ENCODE data around the gene TUT7. TPM values are rescaled to one million over a fixed set of nuclear protein-coding genes. Genes with fewer than 3 reads are reported as not detected.

TUT7 gene
- total and polyA plus RNA-seq, 8 donors = 9.8 to 26.2 (median 12.1) TPM

- FAIRE-seq (no peak), DNase-seq (no peak), ATAC-seq (peak in 3 of 4 donors; percentile 32 to 43 (median 36))
- Histone ChIP-seq H3K27me3 (no peaks in the 10 kb centered on the region), H3K36me3 (no peaks in the 10 kb centered on the region), H3K27ac (no peak overlapping the region), H3K4me3 (no peak overlapping the region), H3K4me1 (no peaks in the 10 kb centered on the region), H3K9me3 (no peaks in the 10 kb centered on the region)
- intact Hi-C loops (cut with DNase I) = no loop called here
- TF ChIP-seq, protein P1, sequence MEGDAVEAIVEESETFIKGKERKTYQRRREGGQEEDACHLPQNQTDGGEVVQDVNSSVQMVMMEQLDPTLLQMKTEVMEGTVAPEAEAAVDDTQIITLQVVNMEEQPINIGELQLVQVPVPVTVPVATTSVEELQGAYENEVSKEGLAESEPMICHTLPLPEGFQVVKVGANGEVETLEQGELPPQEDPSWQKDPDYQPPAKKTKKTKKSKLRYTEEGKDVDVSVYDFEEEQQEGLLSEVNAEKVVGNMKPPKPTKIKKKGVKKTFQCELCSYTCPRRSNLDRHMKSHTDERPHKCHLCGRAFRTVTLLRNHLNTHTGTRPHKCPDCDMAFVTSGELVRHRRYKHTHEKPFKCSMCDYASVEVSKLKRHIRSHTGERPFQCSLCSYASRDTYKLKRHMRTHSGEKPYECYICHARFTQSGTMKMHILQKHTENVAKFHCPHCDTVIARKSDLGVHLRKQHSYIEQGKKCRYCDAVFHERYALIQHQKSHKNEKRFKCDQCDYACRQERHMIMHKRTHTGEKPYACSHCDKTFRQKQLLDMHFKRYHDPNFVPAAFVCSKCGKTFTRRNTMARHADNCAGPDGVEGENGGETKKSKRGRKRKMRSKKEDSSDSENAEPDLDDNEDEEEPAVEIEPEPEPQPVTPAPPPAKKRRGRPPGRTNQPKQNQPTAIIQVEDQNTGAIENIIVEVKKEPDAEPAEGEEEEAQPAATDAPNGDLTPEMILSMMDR (IDR thresholded peaks at IDR 0.05) = no peak
- WGBS, 2 donors = 28 to 35% methylated on average over 6 of the region's 6 CpGs
Measured at GRCh38 chr9:86246752-86247161, 107.5 kb downstream of the TUT7 start.

- TF ChIP-seq, protein P1 (IDR thresholded peaks at IDR 0.05) = no peak
- Histone ChIP-seq H3K4me1 (no peaks in the 10 kb centered on the region), H3K36me3 (no peaks in the 10 kb centered on the region), H3K27me3 (no peaks in the 10 kb centered on the region), H3K27ac (no peak overlapping the region), H3K4me3 (no peak overlapping the region), H3K9me3 (no peaks in the 10 kb centered on the region)
- FAIRE-seq (no peak), ATAC-seq (no peak), DNase-seq (no peak)
- intact Hi-C loops (cut with DNase I) = no loop called here
- WGBS, 2 donors = 73 to 76% methylated on average over 2 of the region's 2 CpGs
Measured at GRCh38 chr9:86242071-86242470, 112.1 kb downstream of the TUT7 start.

DNA sequence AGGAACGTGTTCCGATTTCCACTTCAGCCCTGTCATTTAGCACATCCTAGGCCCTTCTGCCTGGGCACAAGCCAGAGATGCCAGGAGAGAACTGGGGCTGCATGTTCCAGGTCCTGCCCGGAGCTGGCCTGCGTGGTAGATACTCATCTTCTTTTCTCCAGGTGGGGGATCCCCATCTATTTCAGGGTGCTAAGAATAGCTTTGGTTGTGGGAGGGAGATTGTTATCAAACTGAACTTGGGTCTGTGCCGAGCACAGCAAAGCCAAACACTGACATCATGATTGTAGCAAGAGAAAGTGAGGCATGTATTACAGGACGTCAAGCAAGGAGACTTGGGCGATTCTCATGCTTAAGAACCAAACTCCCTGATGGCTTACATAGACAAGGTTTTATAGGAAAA lies 113.0 kb downstream of the TUT7 start:
- Histone ChIP-seq H3K27me3 (no peaks in the 10 kb centered on the region), H3K9me3 (no peaks in the 10 kb centered on the region), H3K36me3 (no peaks in the 10 kb centered on the region), H3K4me1 (no peaks in the 10 kb centered on the region), H3K27ac (no peak overlapping the region), H3K4me3 (no peak overlapping the region)
- ATAC-seq (no peak), DNase-seq (no peak), FAIRE-seq (no peak)
- intact Hi-C loops (cut with DNase I) = no loop called here
- WGBS, 2 donors = 68 to 78% methylated on average over 7 of the region's 7 CpGs
- TF ChIP-seq, protein P1 (IDR thresholded peaks at IDR 0.05) = no peak

DNA sequence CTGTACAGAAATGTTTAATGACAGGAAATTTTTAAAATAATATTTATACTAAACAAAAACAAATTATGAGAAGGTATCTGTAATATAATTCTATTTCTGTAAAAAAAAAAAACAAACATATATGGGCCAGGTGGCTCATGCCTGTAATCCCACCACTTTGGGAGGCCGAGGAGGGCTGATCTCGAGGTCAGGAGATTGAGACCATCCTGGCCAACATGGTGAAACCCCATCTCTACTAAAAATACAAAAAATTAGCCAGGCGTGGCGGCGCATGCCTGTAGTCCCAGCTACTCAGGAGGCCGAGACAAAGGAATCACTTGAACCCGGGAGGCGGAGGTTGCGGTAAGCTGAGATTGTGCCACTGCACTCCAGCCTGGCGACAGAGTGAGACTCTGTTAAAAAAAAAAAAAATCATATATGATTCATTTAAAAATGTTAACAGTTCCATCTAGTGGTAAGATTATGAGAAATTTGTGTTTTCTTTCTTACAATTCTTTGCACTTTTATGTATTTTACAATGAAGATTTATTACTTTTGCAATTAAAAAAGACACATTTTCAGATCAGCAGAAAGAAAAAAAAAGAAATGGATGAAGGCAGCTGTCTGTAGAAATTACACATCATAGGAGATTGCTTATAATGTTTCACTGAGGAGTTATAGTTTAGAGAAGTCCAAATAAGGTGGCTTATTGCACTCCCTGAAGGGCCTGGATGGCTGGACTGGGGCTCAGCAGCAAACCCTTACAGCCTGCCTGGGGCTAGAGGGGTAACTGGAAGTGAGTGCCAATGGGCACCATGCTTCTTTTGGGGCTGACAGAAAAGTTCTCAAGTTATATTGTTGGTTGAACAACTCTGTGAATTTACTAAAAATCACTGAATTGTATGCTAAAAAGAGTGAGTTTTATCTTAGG lies 115.1 kb downstream of the TUT7 start:
- ATAC-seq (peak in 2 of 4 donors; percentile 48 to 50), FAIRE-seq (no peak), DNase-seq (no peak)
- no peaks in the 10 kb centered on the region for H3K4me1 ChIP-seq
- no peaks in the 10 kb centered on the region for H3K27me3 ChIP-seq
- intact Hi-C loops (cut with DNase I) = no loop called here
- no peaks in the 10 kb centered on the region for H3K36me3 ChIP-seq
- WGBS, 2 donors = 64 to 67% methylated on average over 10 of the region's 10 CpGs
- H3K27ac ChIP-seq = no peak overlapping the region
- no peak overlapping the region for H3K4me3 ChIP-seq
- no peaks in the 10 kb centered on the region for H3K9me3 ChIP-seq
- TF ChIP-seq, protein P1 (IDR thresholded peaks at IDR 0.05) = no peak

Other genes with a start within 250 kb of the TUT7 start
- gene C9orf153, start 94.8 kb downstream of the TUT7 start, total RNA-seq = under 1 TPM in 3 of 6 donors, not detected in 3; 0.12 to 0.14 (median 0.13) TPM
- under 1 TPM in 1 of 2 donors, not detected in 1; 0.42 TPM for gene C9orf153, start 94.8 kb downstream of the TUT7 start, polyA plus RNA-seq
- 10 to 100 TPM in 4 of 6 donors, 1 to 10 TPM in 2; 8.6 to 17.3 (median 10.9) TPM for gene ISCA1, start 71.9 kb downstream of the TUT7 start, total RNA-seq
- gene ISCA1, start 71.9 kb downstream of the TUT7 start, polyA plus RNA-seq = 10 to 100 TPM in 1 of 2 donors, 1 to 10 TPM in 1; 9.0 to 26.5 TPM

Data from pancreas (tissue), 10 donors.